ENCODE measurements around the gene GJD3.

- TF ChIP-seq POLR2A (IDR thresholded peaks at IDR 0.05; ENCODE audit: low read depth, low read length) (no peak), CTCF (IDR thresholded peaks at IDR 0.05; ENCODE audit: extremely low read depth in 1 of 2, insufficient read depth in 1 of 2, low read depth in 1 of 2, low read length in 2 of 2) (no peak), MYC (IDR thresholded peaks at IDR 0.05; ENCODE audit: low read depth, low read length) (peak; percentile 65), EZH2 (IDR thresholded peaks at IDR 0.05; ENCODE audit: borderline replicate concordance, low read depth, low read length, severe bottlenecking) (no peak), POLR2AphosphoS5 (IDR thresholded peaks at IDR 0.05; ENCODE audit: insufficient read depth, low read depth, low read length) (peak; percentile 83), FOS (IDR thresholded peaks at IDR 0.05; ENCODE audit: borderline replicate concordance, insufficient read depth, low read length) (peak; percentile 56)
These were observed 40.9 kb downstream of the GJD3 start for GRCh38 chr17:40323391-40324381.

Data from endothelial cell of umbilical vein (primary cell).